Frontal cortex (tissue), 4 donors: ENCODE results near the gene AOAH. TPM values are rescaled to one million over a fixed set of nuclear protein-coding genes. Genes with fewer than 3 reads are reported as not detected.

Experiments used
- DNase-seq, 2 donors: peaks; one replicate each; pipeline ENCODE4 v3.0.0; 2012; ENCODE audit warnings: low spot score in 2 of 2
- FAIRE-seq: peaks from 2 replicates; lab custom pipeline; 2012; peaks lifted over from hg19 to GRCh38; lab: Jason Lieb, UNC
- total RNA-seq: library from RNA; depleted of rRNA; stranded (reverse); fragments of >200 nt; gene quantifications from one replicate; pipeline ENCODE4 v1.2.3, GENCODE V29; 2014
- donor health status: control.
- donor health status: control.
- donor health status: control.

AOAH gene
- total RNA-seq, 1 donor from 2014 or later, result 3.7 TPM

GRCh38 chr7:36573066-36573465 is 151.2 kb downstream of the AOAH start:
- DNase-seq, result no peak
- FAIRE-seq, result no peak

GRCh38 chr7:36571190-36571560 is 153.1 kb downstream of the AOAH start:
- DNase-seq (no peak), FAIRE-seq (no peak)

GRCh38 chr7:36570528-36571189 is 153.6 kb downstream of the AOAH start:
- FAIRE-seq, result no peak

GRCh38 chr7:36568452-36568849 is 155.8 kb downstream of the AOAH start:
- FAIRE-seq (no peak), DNase-seq (no peak)

More at GRCh38 chr7:36570528-36571189, 153.6 kb downstream of the AOAH start:
- no peak for DNase-seq

GRCh38 chr7:36567699-36568451 is 156.4 kb downstream of the AOAH start:
- DNase-seq, result no peak
- no peak for FAIRE-seq

GRCh38 chr7:36565792-36566356 is 158.4 kb downstream of the AOAH start:
- DNase-seq (no peak), FAIRE-seq (no peak)

- DNase-seq, result no peak
Observed at GRCh38 chr7:36564489-36564888, 159.8 kb downstream of the AOAH start.

GRCh38 chr7:36563706-36564327 is 160.5 kb downstream of the AOAH start:
- DNase-seq (no peak), FAIRE-seq (no peak)

More at GRCh38 chr7:36564489-36564888, 159.8 kb downstream of the AOAH start:
- no peak for FAIRE-seq

- FAIRE-seq, result no peak
- no peak for DNase-seq
Observed at GRCh38 chr7:36562121-36562520, 162.2 kb downstream of the AOAH start.

GRCh38 chr7:36549029-36549428 is 175.3 kb downstream of the AOAH start:
- FAIRE-seq, result no peak
- DNase-seq, result no peak

- DNase-seq (no peak), FAIRE-seq (no peak)
Observed at GRCh38 chr7:36547416-36547815, 176.9 kb downstream of the AOAH start.

- no peak for FAIRE-seq
- no peak for DNase-seq
Observed at GRCh38 chr7:36546331-36546730, 178.0 kb downstream of the AOAH start.

GRCh38 chr7:36545291-36545690 is 179.0 kb downstream of the AOAH start:
- DNase-seq (no peak), FAIRE-seq (no peak)

GRCh38 chr7:36538126-36538525 is 186.2 kb downstream of the AOAH start:
- DNase-seq (no peak), FAIRE-seq (no peak)

- no peak for FAIRE-seq
- no peak for DNase-seq
Observed at GRCh38 chr7:36535866-36536664, 188.2 kb downstream of the AOAH start.

GRCh38 chr7:36533717-36534116 is 190.6 kb downstream of the AOAH start:
- FAIRE-seq (no peak), DNase-seq (no peak)

- FAIRE-seq, result no peak
- DNase-seq, result no peak
Observed at GRCh38 chr7:36532981-36533499, 191.3 kb downstream of the AOAH start.

- DNase-seq (no peak), FAIRE-seq (no peak)
Observed at GRCh38 chr7:36531951-36532350, 192.3 kb downstream of the AOAH start.

GRCh38 chr7:36530456-36530855 is 193.8 kb downstream of the AOAH start:
- no peak for FAIRE-seq
- DNase-seq, result no peak

- no peak for FAIRE-seq
Observed at GRCh38 chr7:36527549-36527913, 196.8 kb downstream of the AOAH start.

More at GRCh38 chr7:36527549-36527913, 196.8 kb downstream of the AOAH start:
- no peak for DNase-seq
